ENCODE data around the gene PRKCQ.

PRKCQ gene

DNA sequence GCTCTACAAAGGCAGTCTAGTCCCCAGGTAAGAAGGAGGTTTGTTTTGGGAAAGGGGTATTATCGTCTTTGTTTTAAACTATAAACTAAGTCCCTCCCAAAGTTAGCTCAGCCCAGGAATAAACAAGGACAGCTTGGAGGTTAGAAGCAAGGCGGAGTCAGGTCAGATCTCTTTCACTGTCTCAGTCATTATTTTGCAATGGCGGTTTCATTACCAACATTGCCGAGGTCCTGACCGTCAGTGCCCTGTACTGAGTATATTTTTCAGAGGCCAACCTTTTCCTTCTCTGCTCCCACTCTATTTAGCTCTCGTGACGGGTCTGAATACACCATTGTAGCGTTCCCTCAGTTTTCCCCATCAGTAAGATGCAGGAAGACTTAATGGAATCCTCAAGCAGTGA lies 184.5 kb downstream of the PRKCQ start:
- Mint-ChIP-seq H3K27ac (no peak overlapping the region), H3K36me3 (ENCODE audit: low read depth) (peaks cover 21% of the 10 kb centered on the region), H3K4me3 (no peak overlapping the region), H3K9me3 (peaks cover 13% of the 10 kb centered on the region), H3K4me1 (peaks cover 13% of the 10 kb centered on the region), H3K27me3 (ENCODE audit: low read depth) (no peaks in the 10 kb centered on the region)
- no peak for TF ChIP-seq CTCF (IDR thresholded peaks at IDR 0.05; ENCODE audit: unreplicated experiment in 3 of 3)

DNA sequence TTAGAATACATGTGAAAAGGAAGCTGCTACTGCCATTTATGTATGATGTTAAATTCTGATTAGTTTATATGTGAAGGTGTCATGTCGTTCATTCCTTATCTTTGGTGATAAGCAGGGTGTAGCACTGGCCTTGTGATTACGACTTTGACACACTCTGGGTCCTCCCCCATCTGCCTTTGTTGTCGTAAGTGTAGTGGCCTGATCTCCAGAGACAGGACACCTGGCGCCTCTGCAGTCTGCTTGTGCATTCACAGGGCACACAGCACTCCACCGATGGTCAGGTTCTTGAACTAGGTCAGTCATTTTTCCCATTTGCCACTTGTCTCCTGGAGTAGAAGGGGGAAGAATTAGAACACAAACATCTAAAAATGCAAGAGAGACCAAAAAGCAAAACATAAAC lies 186.0 kb downstream of the PRKCQ start:
- Mint-ChIP-seq H3K36me3 (ENCODE audit: low read depth) (peaks cover 30% of the 10 kb centered on the region), H3K4me3 (no peak overlapping the region), H3K27ac (no peak overlapping the region), H3K9me3 (peaks cover 25% of the 10 kb centered on the region), H3K4me1 (peaks cover under 1% of the 10 kb centered on the region), H3K27me3 (ENCODE audit: low read depth) (no peaks in the 10 kb centered on the region)
- TF ChIP-seq CTCF (IDR thresholded peaks at IDR 0.05; ENCODE audit: unreplicated experiment in 3 of 3) = no peak

- Mint-ChIP-seq H3K4me3 (no peak overlapping the region), H3K27me3 (ENCODE audit: low read depth) (no peaks in the 10 kb centered on the region), H3K4me1 (no peaks in the 10 kb centered on the region), H3K36me3 (ENCODE audit: low read depth) (peaks cover 30% of the 10 kb centered on the region), H3K9me3 (peaks cover 25% of the 10 kb centered on the region), H3K27ac (no peak overlapping the region)
- no peak for TF ChIP-seq CTCF (IDR thresholded peaks at IDR 0.05; ENCODE audit: unreplicated experiment in 3 of 3)
Measured at GRCh38 chr10:6393168-6393567, 186.9 kb downstream of the PRKCQ start.

DNA sequence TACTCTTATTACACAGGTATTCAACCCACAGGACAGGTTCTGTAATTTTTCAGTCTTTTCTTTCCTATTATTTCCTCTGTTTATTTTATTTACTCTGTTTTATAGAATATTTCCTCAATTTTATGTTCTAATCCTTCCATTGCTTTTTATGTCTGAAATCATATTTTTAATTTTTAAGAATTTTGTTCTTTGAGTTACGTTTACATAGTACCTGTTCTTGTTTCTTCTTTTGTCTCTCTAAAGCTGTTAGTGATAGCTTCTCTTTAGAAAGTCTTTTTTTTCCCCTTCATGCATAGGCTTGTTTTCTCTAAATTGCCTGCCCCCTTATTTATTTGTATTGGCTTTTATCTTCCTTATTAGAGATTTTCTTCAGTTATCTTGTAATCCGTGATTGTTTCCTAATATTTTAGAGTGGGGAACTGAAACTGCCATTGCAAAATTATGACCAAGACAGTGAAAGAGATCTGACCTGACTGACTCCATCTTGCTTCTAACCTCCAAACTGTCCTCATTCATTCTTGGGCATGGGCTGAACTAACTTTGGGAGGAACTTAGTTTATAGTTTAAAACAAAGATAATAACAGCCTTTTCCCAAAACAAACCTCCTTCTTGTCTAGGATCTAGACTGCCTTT lies 189.7 kb downstream of the PRKCQ start:
- Mint-ChIP-seq H3K4me1 (no peaks in the 10 kb centered on the region), H3K27me3 (ENCODE audit: low read depth) (no peaks in the 10 kb centered on the region), H3K27ac (no peak overlapping the region), H3K9me3 (peaks cover 31% of the 10 kb centered on the region), H3K4me3 (no peak overlapping the region), H3K36me3 (ENCODE audit: low read depth) (peaks cover 30% of the 10 kb centered on the region)
- no peak for TF ChIP-seq CTCF (IDR thresholded peaks at IDR 0.05; ENCODE audit: unreplicated experiment in 3 of 3)

GRCh38 chr10:6388261-6388893 lies 191.7 kb downstream of the PRKCQ start:
- peaks cover 26% of the 10 kb centered on the region for H3K36me3 Mint-ChIP-seq (ENCODE audit: low read depth)
- no peak overlapping the region for H3K4me3 Mint-ChIP-seq
- peaks cover 31% of the 10 kb centered on the region for H3K9me3 Mint-ChIP-seq
- no peaks in the 10 kb centered on the region for H3K27me3 Mint-ChIP-seq (ENCODE audit: low read depth)
- no peaks in the 10 kb centered on the region for H3K4me1 Mint-ChIP-seq
- no peak for TF ChIP-seq CTCF (IDR thresholded peaks at IDR 0.05; ENCODE audit: unreplicated experiment in 3 of 3)
- H3K27ac Mint-ChIP-seq = no peak overlapping the region

GRCh38 chr10:6386960-6387359 lies 193.1 kb downstream of the PRKCQ start:
- Mint-ChIP-seq H3K4me3 (no peak overlapping the region), H3K9me3 (peaks cover 41% of the 10 kb centered on the region), H3K27ac (no peak overlapping the region), H3K27me3 (ENCODE audit: low read depth) (no peaks in the 10 kb centered on the region), H3K4me1 (peaks cover 12% of the 10 kb centered on the region), H3K36me3 (ENCODE audit: low read depth) (peaks cover 22% of the 10 kb centered on the region)
- TF ChIP-seq CTCF (IDR thresholded peaks at IDR 0.05; ENCODE audit: unreplicated experiment in 3 of 3) = no peak
